ENCODE results near the gene MOV10L1. TPM values are rescaled to one million over a fixed set of nuclear protein-coding genes. Genes with fewer than 3 reads are reported as not detected.

Gene MOV10L1
- total RNA-seq, 1 experiment from 2014 or later, result not detected

- H3K36me3 ChIP-seq (ENCODE audit: insufficient read depth, low read length, poor library complexity, severe bottlenecking), result no peaks in the 10 kb centered on the region
- no peak overlapping the region for H3K4me3 ChIP-seq (ENCODE audit: low read depth, low read length, poor library complexity, severe bottlenecking)
- no peak overlapping the region for H3K27ac ChIP-seq (ENCODE audit: low read depth, low read length, poor library complexity, severe bottlenecking)
- CTCF ChIA-PET, result no interaction called here
- no TSS peak for BruUV-seq (replicated peaks)
- no peaks in the 10 kb centered on the region for H3K9me3 ChIP-seq (ENCODE audit: low read depth, low read length, poor library complexity, severe bottlenecking)
- H3K4me1 ChIP-seq (ENCODE audit: insufficient read depth, low read length, poor library complexity, severe bottlenecking), result no peaks in the 10 kb centered on the region
- no peak for DNase-seq (ENCODE audit: low spot score)
- intact Hi-C loops (cut with micrococcal nuclease; ENCODE audit: unreplicated experiment), result no loop called here
- H3K27me3 ChIP-seq (replicated peaks; ENCODE audit: insufficient read depth, low read depth, low read length, poor library complexity), result no peaks in the 10 kb centered on the region
- TF ChIP-seq EZH2 (IDR thresholded peaks at IDR 0.05; ENCODE audit: borderline replicate concordance, low read depth, low read length, poor library complexity, severe bottlenecking), result no peak
- TF ChIP-seq CTCF (conservative IDR thresholded peaks at IDR 0.05; ENCODE audit: low read depth, low read length), result no peak
- POLR2A ChIA-PET (ENCODE audit: low non-redundant PET), result interaction anchor here (0.6 kb wide), 1 partner anchor 204 kb away, joined by 3 read pairs; no protein-coding TSS in a partner anchor
Measured at GRCh38 chr22:50180727-50181521, 91.1 kb downstream of the MOV10L1 start.

GRCh38 chr22:50182176-50183081 is 92.6 kb downstream of the MOV10L1 start:
- DNase-seq (ENCODE audit: low spot score), result no peak
- no peak for TF ChIP-seq CTCF (conservative IDR thresholded peaks at IDR 0.05; ENCODE audit: low read depth, low read length)
- H3K4me3 ChIP-seq (ENCODE audit: low read depth, low read length, poor library complexity, severe bottlenecking), result no peak overlapping the region
- intact Hi-C loops (cut with micrococcal nuclease; ENCODE audit: unreplicated experiment), result no loop called here
- H3K9me3 ChIP-seq (ENCODE audit: low read depth, low read length, poor library complexity, severe bottlenecking), result no peaks in the 10 kb centered on the region
- no peaks in the 10 kb centered on the region for H3K27me3 ChIP-seq (replicated peaks; ENCODE audit: insufficient read depth, low read depth, low read length, poor library complexity)
- ChIA-PET CTCF (no interaction called here), POLR2A (ENCODE audit: low non-redundant PET) (interaction anchor here (0.6 kb wide), 1 partner anchor 174 kb away, joined by 3 read pairs; no protein-coding TSS in a partner anchor)
- H3K36me3 ChIP-seq (ENCODE audit: insufficient read depth, low read length, poor library complexity, severe bottlenecking), result no peaks in the 10 kb centered on the region
- no peak overlapping the region for H3K27ac ChIP-seq (ENCODE audit: low read depth, low read length, poor library complexity, severe bottlenecking)
- no TSS peak for BruUV-seq (replicated peaks)
- no peaks in the 10 kb centered on the region for H3K4me1 ChIP-seq (ENCODE audit: insufficient read depth, low read length, poor library complexity, severe bottlenecking)

GRCh38 chr22:50183141-50183971 is 93.5 kb downstream of the MOV10L1 start:
- TF ChIP-seq EZH2 (IDR thresholded peaks at IDR 0.05; ENCODE audit: borderline replicate concordance, low read depth, low read length, poor library complexity, severe bottlenecking), result no peak
- TF ChIP-seq CTCF (conservative IDR thresholded peaks at IDR 0.05; ENCODE audit: low read depth, low read length), result no peak
- H3K36me3 ChIP-seq (ENCODE audit: insufficient read depth, low read length, poor library complexity, severe bottlenecking), result no peaks in the 10 kb centered on the region
- ChIA-PET CTCF (no interaction called here), POLR2A (ENCODE audit: low non-redundant PET) (no interaction called here)
- no peaks in the 10 kb centered on the region for H3K27me3 ChIP-seq (replicated peaks; ENCODE audit: insufficient read depth, low read depth, low read length, poor library complexity)
- intact Hi-C loops (cut with micrococcal nuclease; ENCODE audit: unreplicated experiment), result no loop called here
- no peak overlapping the region for H3K4me3 ChIP-seq (ENCODE audit: low read depth, low read length, poor library complexity, severe bottlenecking)
- no TSS peak for BruUV-seq (replicated peaks)
- no peaks in the 10 kb centered on the region for H3K9me3 ChIP-seq (ENCODE audit: low read depth, low read length, poor library complexity, severe bottlenecking)
- no peak overlapping the region for H3K27ac ChIP-seq (ENCODE audit: low read depth, low read length, poor library complexity, severe bottlenecking)
- no peak for DNase-seq (ENCODE audit: low spot score)
- H3K4me1 ChIP-seq (ENCODE audit: insufficient read depth, low read length, poor library complexity, severe bottlenecking), result no peaks in the 10 kb centered on the region
